ENCODE data around the gene PRICKLE1.

DNA sequence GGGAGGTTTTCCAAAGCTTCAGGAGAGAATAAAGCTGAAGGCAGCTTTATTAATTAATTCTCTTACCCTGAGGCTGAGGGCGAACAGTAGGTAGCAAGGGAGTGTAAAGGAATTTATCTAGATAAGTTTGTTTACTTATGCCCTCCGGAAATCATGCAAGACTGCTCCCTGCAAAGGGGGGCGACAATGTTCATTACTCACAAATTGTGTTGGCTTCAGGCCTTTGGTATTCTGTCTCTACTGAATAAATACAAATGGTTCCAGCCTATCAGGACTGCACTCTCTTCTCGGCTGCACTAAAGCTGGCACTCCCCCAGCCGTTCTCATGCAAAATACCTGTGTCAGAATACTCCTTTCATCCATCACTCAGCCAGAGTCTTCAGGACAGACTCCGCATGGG is 142.8 kb downstream of the PRICKLE1 start:
- no peak for TF ChIP-seq CTCF (IDR thresholded peaks at IDR 0.05; ENCODE audit: poor library complexity, severe bottlenecking)
- no peak for TF ChIP-seq EZH2 (IDR thresholded peaks at IDR 0.05; ENCODE audit: borderline replicate concordance, insufficient read depth, low read length, poor library complexity, severe bottlenecking)
- TF ChIP-seq RAD21 (conservative IDR thresholded peaks at IDR 0.05), result no peak
